Limb (tissue), 2 donors: ENCODE data around the gene MYO5C.

Source experiments
- DNase-seq, 2 donors: peaks; one replicate each; pipeline ENCODE4 v3.0.0-alpha.2; 2016; ENCODE audit errors: extremely low spot score in 2 of 2

Gene MYO5C, protein sequence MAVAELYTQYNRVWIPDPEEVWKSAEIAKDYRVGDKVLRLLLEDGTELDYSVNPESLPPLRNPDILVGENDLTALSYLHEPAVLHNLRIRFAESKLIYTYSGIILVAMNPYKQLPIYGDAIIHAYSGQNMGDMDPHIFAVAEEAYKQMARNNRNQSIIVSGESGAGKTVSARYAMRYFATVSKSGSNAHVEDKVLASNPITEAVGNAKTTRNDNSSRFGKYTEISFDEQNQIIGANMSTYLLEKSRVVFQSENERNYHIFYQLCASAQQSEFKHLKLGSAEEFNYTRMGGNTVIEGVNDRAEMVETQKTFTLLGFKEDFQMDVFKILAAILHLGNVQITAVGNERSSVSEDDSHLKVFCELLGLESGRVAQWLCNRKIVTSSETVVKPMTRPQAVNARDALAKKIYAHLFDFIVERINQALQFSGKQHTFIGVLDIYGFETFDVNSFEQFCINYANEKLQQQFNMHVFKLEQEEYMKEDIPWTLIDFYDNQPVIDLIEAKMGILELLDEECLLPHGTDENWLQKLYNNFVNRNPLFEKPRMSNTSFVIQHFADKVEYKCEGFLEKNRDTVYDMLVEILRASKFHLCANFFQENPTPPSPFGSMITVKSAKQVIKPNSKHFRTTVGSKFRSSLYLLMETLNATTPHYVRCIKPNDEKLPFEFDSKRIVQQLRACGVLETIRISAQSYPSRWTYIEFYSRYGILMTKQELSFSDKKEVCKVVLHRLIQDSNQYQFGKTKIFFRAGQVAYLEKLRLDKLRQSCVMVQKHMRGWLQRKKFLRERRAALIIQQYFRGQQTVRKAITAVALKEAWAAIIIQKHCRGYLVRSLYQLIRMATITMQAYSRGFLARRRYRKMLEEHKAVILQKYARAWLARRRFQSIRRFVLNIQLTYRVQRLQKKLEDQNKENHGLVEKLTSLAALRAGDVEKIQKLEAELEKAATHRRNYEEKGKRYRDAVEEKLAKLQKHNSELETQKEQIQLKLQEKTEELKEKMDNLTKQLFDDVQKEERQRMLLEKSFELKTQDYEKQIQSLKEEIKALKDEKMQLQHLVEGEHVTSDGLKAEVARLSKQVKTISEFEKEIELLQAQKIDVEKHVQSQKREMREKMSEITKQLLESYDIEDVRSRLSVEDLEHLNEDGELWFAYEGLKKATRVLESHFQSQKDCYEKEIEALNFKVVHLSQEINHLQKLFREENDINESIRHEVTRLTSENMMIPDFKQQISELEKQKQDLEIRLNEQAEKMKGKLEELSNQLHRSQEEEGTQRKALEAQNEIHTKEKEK (N-terminal part only)

DNA sequence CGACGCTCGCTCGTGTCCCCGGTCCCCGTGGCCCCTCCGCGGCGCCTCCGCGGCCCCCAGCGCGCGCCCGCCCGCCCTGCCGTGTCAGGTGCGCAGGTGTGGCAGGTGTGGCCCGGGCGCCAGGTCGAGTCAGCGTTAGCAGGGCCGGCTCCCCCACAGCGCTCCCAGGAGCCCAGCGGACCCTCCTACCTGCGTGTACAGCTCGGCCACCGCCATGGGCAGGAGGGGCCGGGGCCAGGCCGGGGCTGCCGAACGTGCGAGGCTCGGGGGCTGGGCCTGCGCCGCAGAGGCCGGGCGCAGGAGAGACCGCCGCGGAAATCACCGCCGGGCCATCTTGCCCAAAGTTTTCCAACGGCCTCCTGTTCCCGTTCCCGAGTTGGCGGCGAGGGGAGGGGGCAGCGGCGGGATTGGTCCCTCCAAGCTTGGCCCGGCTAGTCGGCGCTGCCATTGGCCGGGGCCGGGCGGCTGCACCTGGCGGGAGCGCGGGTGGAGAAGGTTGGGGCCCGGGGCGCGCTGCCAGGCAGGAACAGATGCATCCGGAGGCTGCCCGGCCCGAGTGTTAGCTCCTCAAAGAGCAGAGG, at the start of gene MYO5C:
TSS of gene MYO5C (minus strand) at position 384 of the 581 bp plus-strand sequence. CDS start at position 216, 168 bp downstream.
- peak; percentile 64 to 84 for DNase-seq

DNA sequence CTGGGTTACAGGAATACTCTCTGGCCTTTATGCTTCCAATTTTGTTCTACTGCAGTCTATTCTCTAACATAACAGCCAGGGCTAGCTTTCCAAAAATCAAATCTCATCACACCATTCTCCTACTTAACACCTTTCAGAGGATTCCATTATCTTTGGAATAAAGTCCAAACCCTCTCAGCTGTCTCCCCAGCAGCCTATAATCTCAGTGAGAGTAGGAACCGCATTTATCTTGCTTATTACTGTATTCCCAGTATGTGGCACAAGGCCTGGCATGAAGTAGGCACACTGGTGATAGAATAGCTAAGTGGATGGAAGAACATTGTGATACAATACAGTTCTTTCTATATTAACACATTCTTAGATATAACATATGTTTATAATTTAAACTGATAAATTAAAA, 49.0 kb upstream of the MYO5C start:
- no peak for DNase-seq

DNA sequence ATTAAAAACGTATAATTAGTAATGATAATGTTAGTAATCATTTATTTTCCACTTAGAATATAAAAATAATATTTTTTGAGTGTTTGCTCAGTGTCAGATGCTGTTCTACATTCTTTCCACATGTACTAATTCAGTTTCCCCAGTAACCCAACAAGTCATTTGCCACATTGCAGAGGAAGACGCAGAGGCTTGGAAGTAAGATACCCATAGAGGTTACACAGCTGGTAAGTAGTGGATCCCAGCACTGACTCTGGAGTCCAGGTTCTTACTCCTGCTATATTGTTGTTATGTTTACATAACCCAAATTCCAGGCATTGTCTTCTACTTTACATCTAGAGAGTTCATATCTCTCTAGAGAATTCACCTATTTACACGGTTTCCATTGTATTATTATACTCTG, 48.2 kb upstream of the MYO5C start:
- no peak for DNase-seq

DNA sequence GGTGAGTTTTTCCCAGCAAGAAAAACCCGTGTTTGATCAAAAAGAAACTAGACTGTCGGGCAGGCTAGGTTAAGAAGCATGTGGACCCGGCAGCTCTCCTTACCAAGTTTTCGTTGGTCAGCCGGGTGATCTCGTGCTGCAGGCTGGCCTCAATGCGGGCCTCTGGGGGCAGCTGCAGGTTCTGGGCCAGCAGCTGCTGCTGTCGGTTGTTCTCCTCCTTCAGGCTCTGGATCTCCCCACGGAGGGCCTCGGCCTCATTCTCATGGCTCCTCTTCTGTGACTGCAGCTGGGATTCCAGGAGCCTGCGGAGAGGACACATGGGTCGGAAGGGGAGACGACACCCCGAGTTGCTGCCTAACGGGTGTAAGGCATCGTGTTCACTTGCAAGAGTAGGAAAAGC, 44.5 kb upstream of the MYO5C start:
- DNase-seq: peak in 1 of 2 donors; percentile 40

DNA sequence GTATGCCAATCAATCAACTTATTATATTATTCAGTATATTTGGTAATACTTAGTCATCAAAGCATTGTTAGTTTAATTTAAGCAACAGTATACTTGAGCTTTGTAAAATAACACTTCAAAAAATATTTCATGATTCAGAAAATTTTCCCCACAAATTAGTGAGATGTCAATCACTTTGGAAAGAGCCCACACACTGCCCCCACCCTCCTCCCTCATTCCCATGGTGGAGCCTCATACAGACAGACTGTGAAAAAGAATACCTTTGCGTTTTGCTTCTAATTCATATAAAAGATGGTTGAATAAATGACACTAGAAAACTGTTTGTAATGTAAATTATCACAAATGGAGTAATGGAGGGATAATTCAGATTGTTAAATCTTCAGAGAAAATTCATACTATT, 43.3 kb upstream of the MYO5C start:
- no peak for DNase-seq

DNA sequence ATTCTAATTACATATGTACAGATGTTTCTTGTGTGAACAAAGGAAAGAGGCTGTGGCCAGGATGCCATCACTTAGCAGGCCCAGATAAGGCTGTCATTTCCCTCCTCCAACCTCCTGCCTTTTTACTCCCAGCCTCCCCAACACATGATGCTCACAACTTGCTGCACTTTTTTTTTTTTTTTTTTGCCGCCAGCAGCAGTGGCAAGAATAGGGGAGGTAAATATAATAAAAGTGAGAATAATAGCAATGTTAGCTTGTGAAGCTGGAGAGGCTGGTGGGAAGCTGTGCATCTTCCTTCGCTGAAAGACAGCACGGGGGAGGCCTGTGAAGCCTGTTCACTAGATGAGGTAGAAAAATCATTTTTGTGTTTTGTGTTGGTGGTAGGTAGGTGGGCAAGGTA, 42.5 kb upstream of the MYO5C start:
- no peak for DNase-seq

DNA sequence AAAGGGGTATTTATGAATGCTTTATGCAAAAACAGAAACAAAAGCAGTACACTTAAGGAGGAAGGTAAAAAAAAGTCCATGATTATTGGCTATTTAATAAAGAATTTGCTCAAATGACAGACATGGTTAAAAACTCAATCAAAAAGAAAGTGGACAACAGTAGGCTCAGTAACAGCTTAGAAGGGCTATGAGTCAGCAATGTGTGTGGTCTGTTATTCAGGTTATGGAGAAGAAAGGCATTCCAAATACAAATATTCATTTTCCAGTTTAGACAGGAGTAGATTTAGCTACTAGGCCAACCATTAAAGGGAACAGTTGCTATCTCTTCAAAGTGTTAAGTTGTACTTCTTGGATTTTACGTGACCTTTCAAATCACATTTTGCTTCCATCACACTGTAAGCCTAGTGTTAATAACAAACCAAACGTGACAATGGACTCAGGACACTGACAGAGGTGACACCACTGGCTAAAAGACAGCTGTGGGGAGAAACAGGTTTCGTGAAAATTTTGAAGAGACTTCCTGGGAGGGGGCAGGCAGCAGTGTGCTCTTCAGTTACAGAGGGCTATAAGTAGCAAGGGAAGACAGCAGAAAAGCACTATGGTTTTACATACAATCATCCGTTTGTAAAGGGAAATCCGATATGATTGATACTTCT, 41.7 kb upstream of the MYO5C start:
- no peak for DNase-seq

DNA sequence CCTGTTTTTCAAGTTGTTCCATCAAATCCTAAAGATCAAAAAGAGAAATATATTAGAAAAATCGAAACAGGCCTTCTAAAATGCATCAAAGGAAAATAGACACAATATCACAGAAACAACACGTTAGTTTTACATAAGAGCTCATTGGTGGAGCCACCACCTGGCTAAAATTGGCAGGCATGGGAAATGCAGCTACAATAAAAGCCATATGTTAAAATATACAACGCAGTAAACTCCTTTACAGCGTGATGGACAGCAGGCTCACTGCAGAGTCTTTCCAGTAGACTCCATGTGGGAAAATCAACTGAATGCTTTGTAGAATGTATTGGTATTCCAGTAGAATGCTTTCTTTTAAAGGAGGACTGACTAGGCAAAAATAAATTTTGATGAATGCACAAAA, 40.9 kb upstream of the MYO5C start:
- DNase-seq: no peak

DNA sequence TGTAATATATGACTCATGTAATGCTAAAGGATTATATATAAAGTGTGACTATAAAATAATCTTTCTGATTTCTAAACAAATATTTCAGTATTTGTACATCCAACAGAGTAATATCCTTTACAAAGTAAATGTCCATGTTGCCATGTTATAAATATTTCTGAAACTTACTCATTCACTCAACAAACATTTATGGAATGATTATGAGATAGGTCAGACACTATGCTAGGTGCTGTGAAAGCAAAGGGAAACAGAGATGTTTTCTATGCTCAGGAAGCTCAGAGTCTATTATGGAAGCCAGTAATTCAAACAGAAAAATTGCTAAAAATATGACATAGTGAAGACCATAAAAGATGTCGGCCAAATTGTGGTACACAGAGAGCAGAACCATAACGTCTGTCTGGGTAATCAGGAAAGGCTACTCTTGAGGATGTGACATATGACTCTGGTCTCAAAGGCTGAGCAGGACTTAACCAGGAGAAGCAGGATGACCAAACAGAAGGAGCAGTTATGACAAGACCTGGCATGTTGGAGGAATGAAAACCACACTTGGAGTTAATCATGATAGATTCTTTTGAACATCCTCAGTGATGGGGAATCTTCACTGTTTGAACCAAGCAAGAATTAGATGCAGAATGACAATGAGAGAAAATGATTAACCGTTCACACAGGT, 39.0 kb upstream of the MYO5C start:
- DNase-seq: no peak

DNA sequence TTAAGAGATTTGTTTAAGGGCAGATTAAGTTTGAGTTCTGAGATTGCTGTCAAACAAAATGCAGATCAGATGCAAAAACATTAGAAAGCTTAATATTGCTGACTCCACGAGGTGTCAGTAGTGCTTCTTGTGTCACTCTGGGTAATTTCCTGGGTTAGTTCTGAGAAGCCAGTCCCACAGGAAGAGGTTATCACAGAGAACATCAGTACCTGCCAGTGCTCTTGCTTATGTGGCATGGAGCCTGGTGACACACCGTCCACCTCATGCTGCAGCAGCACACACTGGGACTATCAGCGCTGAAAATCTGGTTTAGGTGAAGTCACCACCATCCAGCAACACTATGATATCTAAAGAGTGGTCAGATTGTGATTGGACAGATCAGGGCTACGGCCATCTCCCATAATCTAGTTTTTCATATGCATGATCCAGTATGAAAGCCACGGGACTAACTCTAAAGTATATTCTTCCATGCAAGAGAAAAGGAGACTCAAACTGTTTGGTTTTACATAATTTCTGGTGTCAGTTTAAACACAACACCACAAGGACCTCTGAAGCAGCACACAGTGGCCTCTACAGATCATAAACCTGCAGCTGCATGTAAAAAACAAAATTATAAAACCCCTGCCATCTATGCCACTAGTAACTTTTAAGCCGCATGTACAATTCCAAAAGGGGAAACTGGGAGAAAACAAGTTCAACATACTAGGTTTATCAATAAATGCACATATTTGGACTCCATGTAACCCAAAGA, 36.1 kb upstream of the MYO5C start:
- no peak for DNase-seq

DNA sequence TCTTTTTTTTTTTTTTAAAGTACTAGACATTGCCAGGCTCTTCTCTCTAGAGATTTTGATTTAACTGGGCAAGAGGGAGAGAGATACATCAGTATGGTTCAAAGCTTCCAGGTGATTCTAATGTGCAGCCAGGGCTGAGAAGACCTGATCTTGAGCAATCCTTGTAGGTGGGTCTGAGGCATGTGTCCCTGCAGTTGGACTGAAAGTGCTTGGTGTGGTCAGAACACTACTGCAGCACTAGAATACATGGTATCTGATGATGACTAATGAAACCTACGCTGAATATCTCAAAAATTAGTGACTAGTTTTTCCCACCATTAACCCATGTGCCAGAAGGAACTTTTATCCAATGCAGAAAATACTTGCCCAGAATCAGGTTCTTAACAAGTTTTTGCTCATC, 34.4 kb upstream of the MYO5C start:
- DNase-seq: no peak

DNA sequence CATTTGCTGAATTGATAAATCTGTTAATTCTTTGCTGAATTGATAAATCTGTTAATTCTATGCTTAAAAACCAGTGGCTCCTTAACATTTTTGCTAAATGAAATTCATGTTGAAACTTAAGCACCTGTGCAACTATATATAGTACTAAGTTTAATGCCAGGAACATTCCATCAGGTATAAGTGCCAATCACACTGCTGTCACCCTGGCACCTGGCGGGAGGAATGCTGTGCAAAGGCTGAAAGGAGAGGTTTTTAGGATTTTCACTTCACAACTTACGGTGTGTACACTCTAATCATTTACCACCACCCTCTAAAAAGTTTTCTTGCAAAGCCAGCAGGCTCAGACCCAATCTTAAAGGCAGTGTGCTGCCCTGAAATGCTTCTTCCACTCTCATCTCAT, 33.5 kb upstream of the MYO5C start:
- DNase-seq: no peak

DNA sequence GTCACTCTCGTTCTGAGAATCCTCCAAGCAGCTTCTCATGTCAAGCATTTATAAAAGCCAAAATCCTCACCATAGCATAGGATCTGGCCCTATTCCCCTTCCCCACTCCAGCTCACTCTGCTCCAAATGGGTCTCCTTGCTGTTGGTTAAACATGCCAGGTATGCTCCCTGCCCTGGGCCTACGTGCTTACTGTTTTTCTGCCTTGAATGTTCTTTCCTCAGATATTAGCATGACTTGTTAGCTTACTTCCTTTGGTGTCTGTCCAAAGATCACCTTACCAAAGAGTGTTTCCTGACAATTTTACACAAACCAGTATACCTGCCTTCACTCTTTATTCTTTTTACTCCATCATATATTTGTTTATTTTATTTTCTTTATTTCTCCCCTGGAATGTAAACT, 33.1 kb upstream of the MYO5C start:
- DNase-seq: no peak

DNA sequence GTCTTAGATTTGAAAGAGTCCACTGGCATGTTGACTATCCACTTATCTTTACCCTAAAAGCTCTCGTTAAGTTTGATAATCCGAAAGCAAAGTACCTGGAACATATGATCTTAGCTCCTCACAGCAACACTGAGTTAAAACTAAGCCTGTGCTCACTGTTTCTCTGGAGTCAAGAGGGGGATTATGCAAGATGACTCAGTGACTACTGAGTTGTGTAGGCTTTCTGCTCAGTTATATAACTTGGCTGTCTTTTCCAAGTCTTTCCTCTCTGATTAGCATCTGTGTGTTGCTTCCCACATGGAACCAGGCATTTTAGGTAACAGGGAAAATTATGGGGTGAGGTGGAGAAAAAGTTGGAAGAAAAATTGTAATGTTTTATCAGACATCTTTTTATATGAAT, 31.2 kb upstream of the MYO5C start:
- no peak for DNase-seq

DNA sequence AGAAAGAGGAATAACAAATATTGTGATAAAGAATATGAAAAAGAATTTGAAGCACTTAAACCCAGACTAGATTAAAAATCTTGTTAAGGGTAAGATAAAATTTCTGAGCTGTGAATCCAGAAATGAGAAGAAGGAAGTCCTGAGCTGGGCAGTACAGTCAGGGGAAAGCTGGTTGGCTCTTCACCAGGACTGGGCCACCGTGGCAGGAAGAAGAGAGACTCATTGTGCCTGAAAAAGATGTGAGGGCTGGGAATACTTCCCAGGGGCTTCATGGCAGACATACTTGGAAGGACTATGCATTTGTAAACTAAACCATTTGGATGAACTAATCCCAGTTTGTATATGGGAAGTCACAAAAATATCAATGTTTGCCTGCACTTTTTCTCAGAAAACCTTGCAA, 28.5 kb upstream of the MYO5C start:
- DNase-seq: no peak

DNA sequence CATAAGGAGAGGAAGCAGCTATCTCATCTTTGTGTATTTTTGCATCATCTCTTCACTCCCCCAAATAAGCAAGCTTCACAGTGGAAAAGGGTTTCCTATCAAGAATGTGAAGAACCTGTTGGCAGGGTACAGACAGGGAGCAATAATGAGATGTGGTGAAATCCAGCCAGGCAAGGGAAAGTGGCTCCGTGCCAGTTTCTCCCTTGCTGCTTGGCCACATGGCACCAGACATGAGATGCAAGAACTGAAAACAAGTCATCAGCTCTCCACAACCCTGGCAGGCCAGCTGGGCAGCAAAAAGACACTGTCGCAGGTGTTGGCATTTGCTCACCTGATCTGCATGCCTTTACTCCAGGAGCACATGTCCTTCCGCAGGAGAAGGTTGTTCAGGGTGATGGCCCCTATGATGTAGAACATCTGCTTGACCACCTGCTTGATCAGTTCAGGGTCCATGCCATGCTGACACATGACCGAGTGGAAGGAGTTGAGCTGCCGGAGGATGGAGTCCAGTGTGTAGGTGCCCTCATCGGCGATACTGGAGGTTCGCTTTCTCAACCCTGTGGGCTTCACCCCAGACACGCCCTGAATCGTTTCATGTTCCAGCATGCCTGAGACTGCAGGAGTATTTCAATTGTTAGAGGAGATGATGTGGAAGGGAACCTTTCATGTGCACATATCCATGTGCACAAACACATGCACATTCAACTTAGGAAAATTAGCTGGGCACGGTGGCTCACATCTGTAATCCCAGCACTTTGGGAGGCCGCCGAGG, 23.3 kb upstream of the MYO5C start:
- no peak for DNase-seq

DNA sequence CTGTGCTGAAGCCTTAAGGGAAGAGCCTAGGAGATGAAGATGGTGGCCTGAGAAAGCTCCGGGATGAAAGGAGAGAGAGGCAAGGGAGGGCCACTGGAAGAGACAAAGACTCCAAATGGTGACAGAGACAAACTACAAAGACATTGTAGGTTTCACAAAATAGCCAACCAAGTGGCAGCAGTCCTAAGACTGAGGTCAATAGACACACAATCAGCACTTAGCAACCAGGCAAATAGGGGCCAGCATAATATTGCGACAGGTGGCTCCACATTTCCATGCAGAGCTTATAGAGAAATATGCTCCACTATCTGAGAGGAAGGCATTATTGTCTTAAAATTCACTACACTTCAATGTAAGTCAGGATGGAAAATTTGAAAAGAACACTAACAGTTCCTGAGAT, 22.1 kb upstream of the MYO5C start:
- DNase-seq: no peak

DNA sequence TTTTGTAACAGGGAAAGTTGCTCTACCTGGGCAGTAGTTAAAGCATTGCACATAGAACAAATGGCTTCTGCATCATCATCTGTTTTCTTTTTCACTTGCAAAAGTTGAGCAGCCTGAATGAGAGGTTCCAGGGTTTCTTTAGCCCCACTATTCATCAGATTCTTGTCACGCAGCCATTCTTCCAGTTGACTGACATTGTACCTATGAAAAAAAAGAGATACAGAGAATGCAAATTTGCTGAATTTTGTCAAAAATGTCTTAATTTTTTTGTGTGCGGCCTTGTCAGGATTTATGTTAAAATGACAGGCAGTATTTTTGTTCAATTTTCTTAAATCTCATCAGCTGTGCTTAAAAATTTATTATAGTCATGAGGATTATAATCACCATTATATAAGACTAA, 21.4 kb upstream of the MYO5C start:
- no peak for DNase-seq

DNA sequence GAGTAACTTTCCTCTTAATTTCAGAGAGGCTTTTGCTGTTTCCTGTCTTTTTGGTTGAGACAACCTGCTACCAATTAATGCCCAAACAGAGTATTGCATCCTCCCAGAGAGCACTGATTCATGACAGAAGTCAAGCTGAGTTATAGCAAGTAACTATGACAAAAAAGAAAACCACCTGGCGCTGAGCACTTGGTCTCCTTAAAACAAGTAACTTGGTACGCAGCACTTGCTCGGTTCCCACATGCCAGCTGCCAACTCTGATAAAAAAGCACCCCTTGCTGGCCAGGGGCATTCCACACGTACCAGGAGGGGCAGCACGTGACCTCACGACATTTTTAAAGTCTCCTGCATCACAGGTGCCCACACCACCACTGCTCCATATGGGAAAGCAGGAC, 13.5 kb upstream of the MYO5C start:
- no peak for DNase-seq
